Central memory CD8-positive, alpha-beta T cell (primary cell): ENCODE measurements around the gene RCN2.

Experiments
- ATAC-seq: fragments of 150-1000 bp; cut with Tn5 transposase; replicated peaks from 2 replicates; pipeline ENCODE4 v1.10.0; 2022; ENCODE audit warnings: mild to moderate bottlenecking, moderate FRiP score, moderate number of reproducible peaks; ENCODE audit not compliant: poor library complexity, severe bottlenecking; ENCODE audit errors: extremely low read depth
- DNase-seq, 2 donors: peaks; one replicate each; pipeline ENCODE4 v3.0.0; 2021; ENCODE audit warnings: low spot score in 2 of 2
- H3K27ac Mint-ChIP-seq: one replicate; pipeline ENCODE4 v1.8.0; 2022; ENCODE audit warnings: low read depth, mild to moderate bottlenecking, moderate library complexity, mixed read lengths
- H3K27me3 Mint-ChIP-seq: one replicate; pipeline ENCODE4 v1.8.0; 2022; ENCODE audit warnings: mixed read lengths
- H3K36me3 Mint-ChIP-seq: one replicate; pipeline ENCODE4 v1.8.0; 2022; ENCODE audit warnings: mild to moderate bottlenecking, moderate library complexity, mixed read lengths; ENCODE audit not compliant: insufficient read depth
- H3K4me1 Mint-ChIP-seq: one replicate; pipeline ENCODE4 v1.8.0; 2022; ENCODE audit warnings: mixed read lengths
- H3K4me3 Mint-ChIP-seq: one replicate; pipeline ENCODE4 v1.8.0; 2022; ENCODE audit warnings: mild to moderate bottlenecking, moderate library complexity, mixed read lengths
- H3K9me3 Mint-ChIP-seq: one replicate; pipeline ENCODE4 v1.8.0; 2022; ENCODE audit warnings: mixed read lengths

Gene RCN2

GRCh38 chr15:76982356-76982755, 50.8 kb downstream of the RCN2 start:
- H3K4me3 Mint-ChIP-seq = no peak overlapping the region
- no peaks in the 10 kb centered on the region for H3K36me3 Mint-ChIP-seq
- H3K27me3 Mint-ChIP-seq = no peaks in the 10 kb centered on the region
- H3K4me1 Mint-ChIP-seq = peaks cover 13% of the 10 kb centered on the region
- H3K9me3 Mint-ChIP-seq = no peaks in the 10 kb centered on the region
- H3K27ac Mint-ChIP-seq = no peak overlapping the region
- DNase-seq (no peak), ATAC-seq (no peak)

DNA sequence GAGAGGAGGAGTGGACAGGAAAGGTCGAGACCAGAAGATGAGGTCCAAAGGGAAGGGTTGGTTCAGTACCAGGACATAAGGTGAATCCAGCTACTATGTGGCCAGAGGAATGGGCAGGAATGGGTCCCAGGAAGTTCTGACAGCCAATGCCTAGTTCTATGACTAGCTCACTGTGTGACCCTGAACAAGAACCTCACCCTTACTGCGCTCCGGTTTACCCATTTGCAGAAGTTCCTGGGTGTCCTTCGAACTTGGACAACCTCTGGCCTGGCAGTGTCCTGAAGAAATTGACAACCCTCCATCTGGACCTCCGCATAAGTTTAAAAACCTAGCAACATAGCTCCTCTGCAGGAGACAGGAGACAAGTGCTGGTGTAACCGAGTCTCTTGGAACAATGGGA, 51.2 kb downstream of the RCN2 start:
- ATAC-seq = no peak
- Mint-ChIP-seq H3K4me3 (no peak overlapping the region), H3K27me3 (no peaks in the 10 kb centered on the region), H3K9me3 (no peaks in the 10 kb centered on the region), H3K27ac (no peak overlapping the region), H3K36me3 (no peaks in the 10 kb centered on the region), H3K4me1 (peaks cover 14% of the 10 kb centered on the region)
- DNase-seq = no peak

GRCh38 chr15:76983590-76984375, 52.2 kb downstream of the RCN2 start:
- no peak overlapping the region for H3K27ac Mint-ChIP-seq
- H3K27me3 Mint-ChIP-seq = no peaks in the 10 kb centered on the region
- H3K36me3 Mint-ChIP-seq = no peaks in the 10 kb centered on the region
- H3K4me1 Mint-ChIP-seq = peaks cover 20% of the 10 kb centered on the region
- DNase-seq (no peak), ATAC-seq (no peak)
- H3K4me3 Mint-ChIP-seq = no peak overlapping the region
- no peaks in the 10 kb centered on the region for H3K9me3 Mint-ChIP-seq

GRCh38 chr15:76986743-76987142, 55.2 kb downstream of the RCN2 start:
- peaks cover 3% of the 10 kb centered on the region for H3K36me3 Mint-ChIP-seq
- peaks cover 31% of the 10 kb centered on the region for H3K4me1 Mint-ChIP-seq
- DNase-seq (no peak), ATAC-seq (no peak)
- no peak overlapping the region for H3K4me3 Mint-ChIP-seq
- peak overlapping the region; percentile 75 for H3K27ac Mint-ChIP-seq
- no peaks in the 10 kb centered on the region for H3K9me3 Mint-ChIP-seq
- no peaks in the 10 kb centered on the region for H3K27me3 Mint-ChIP-seq

DNA sequence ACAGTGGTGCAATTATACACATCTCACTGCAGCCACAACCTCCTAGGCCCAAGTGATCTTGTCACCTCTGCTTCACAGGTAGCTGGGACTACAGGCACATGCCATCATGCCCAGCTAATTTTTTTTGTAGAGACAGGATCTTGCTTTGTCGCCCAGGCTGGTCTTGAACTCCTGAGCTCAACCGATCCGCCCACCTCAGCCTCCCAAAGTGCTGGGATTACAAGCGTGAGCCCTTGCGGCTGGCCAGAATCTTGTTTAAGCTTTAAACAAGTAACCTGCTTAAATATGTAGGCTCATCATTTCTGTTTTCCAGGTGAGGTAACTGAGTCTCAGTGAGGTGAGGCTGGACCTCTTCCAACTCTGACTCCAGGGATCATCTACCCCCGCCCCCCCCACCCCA, 55.7 kb downstream of the RCN2 start:
- H3K4me1 Mint-ChIP-seq = peaks cover 35% of the 10 kb centered on the region
- DNase-seq (no peak), ATAC-seq (no peak)
- peak overlapping the region; percentile 75 for H3K27ac Mint-ChIP-seq
- no peaks in the 10 kb centered on the region for H3K27me3 Mint-ChIP-seq
- H3K9me3 Mint-ChIP-seq = no peaks in the 10 kb centered on the region
- H3K36me3 Mint-ChIP-seq = peaks cover 3% of the 10 kb centered on the region
- H3K4me3 Mint-ChIP-seq = no peak overlapping the region

DNA sequence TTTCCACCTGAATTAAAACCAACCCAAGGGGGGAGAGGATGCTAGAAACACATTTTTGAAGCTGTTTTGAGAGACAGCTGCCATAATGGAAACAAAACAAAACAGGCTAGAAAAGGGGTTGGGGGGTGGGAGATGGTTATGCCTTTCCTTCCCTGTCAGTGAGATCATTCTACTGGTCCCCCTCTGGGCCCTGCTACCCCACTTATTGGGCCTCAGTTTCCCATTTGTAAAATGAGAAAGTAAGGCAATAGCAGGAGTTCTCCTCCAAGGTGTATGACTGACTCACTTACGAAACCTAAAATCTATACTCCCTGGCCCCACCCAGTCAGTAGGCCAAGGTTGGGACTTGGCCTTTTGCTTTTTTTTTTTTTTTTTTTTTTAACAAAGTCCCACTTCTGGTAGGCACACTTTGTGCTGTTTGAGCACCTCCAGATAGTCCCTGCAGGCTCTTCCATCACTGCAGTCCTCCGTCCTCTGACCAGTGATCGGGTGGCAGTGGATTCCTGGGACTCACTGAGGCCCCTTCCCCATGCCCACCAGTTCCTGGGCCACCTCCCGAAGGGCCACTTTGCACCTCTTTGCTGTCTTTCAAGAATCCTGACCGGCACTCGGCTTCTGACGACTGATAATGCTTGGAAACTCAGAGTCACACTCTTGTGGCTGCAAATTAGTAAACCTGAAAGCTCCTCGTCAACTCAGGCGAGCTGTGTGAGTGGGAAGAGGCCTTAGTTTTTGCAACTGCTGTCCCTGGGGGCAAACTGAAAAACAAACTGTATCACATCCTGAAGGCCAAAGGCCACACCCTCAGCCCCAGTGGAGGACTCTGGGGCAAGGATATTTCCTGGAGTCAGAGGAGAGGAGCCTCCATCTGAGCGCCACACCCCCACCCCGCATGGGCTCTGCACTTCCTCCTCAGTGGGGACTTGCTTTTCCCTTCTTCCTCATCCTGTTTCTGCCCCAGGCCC, 56.6 kb downstream of the RCN2 start:
- ATAC-seq (peak; percentile 28), DNase-seq (no peak)
- Mint-ChIP-seq H3K9me3 (no peaks in the 10 kb centered on the region), H3K27me3 (no peaks in the 10 kb centered on the region), H3K4me3 (peak overlapping the region; percentile 40), H3K27ac (peak overlapping the region; percentile 75), H3K4me1 (peaks cover 39% of the 10 kb centered on the region), H3K36me3 (peaks cover 3% of the 10 kb centered on the region)

GRCh38 chr15:76988867-76989780, 57.6 kb downstream of the RCN2 start:
- no peak for ATAC-seq
- Mint-ChIP-seq H3K36me3 (peaks cover 3% of the 10 kb centered on the region), H3K27me3 (no peaks in the 10 kb centered on the region), H3K4me3 (peak overlapping the region; percentile 40), H3K4me1 (peaks cover 49% of the 10 kb centered on the region), H3K27ac (peak overlapping the region; percentile 75), H3K9me3 (no peaks in the 10 kb centered on the region)
- DNase-seq = no peak

DNA sequence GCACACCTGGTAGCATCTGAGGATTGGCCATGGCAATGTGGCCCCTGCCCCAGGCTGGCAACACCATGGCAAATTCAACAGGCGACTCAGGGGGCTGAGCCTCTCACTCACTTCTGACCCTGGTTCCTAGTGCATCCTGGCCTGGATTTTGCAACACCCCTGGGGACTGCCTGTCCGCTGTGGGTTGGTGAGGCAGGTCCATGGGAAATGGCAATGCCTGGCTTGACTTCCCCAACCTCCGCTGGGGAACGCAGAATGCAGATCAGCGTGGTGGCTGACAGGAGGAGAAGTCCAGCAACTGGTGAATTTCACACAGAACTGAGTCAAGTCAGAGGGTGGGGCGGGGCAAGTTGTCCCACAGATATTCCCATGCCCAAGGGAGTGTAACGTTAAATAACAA, 59.5 kb downstream of the RCN2 start:
- H3K9me3 Mint-ChIP-seq = no peaks in the 10 kb centered on the region
- no peak overlapping the region for H3K27ac Mint-ChIP-seq
- DNase-seq (no peak), ATAC-seq (no peak)
- no peak overlapping the region for H3K4me3 Mint-ChIP-seq
- no peaks in the 10 kb centered on the region for H3K27me3 Mint-ChIP-seq
- H3K4me1 Mint-ChIP-seq = peaks cover 64% of the 10 kb centered on the region
- peaks cover 8% of the 10 kb centered on the region for H3K36me3 Mint-ChIP-seq

- Mint-ChIP-seq H3K4me1 (peaks cover 60% of the 10 kb centered on the region), H3K4me3 (no peak overlapping the region), H3K36me3 (peaks cover 10% of the 10 kb centered on the region), H3K27me3 (no peaks in the 10 kb centered on the region), H3K9me3 (no peaks in the 10 kb centered on the region), H3K27ac (peak overlapping the region; percentile 59)
- no peak for ATAC-seq
- DNase-seq = no peak
Observed at GRCh38 chr15:76991741-76992645, 60.4 kb downstream of the RCN2 start.

DNA sequence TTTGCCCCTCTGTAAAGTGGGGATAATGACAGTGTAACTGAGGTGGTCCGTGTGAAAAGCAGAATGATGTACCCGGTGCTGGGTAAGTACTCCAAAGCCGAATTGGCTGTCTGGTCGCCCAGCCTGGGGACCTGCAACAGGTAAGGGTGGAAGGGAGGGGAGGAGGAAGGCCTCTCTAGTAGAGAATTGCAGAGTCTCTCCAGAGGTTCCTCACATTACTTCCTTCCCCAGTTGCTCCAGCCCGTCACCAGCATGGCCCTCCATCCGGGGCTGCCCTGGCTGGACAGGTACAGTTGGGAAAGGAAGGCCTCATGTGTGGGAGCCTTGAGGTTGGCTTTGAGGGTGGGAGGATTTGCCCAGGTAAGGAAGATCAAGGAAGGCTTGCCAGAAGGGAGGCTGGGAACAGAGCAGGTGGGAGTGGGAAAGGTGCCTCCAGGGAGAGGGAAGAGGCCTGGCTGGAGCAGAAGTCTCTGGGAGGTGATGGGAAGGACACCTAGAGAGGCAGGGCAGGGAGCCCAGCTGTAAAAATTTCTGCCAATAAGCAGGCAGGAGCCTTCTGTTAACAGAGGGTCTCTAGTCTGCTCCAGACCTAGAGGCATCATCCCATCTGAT, 61.7 kb downstream of the RCN2 start:
- Mint-ChIP-seq H3K4me1 (peaks cover 62% of the 10 kb centered on the region), H3K27me3 (no peaks in the 10 kb centered on the region), H3K27ac (peak overlapping the region; percentile 92), H3K9me3 (no peaks in the 10 kb centered on the region), H3K36me3 (peaks cover 10% of the 10 kb centered on the region), H3K4me3 (peak overlapping the region; percentile 96)
- ATAC-seq = no peak
- DNase-seq = no peak

- Mint-ChIP-seq H3K27me3 (no peaks in the 10 kb centered on the region), H3K27ac (peak overlapping the region; percentile 92), H3K4me3 (peak overlapping the region; percentile 96), H3K36me3 (peaks cover 15% of the 10 kb centered on the region), H3K9me3 (no peaks in the 10 kb centered on the region), H3K4me1 (peaks cover 62% of the 10 kb centered on the region)
- DNase-seq (no peak), ATAC-seq (peak; percentile 45)
Observed at GRCh38 chr15:76994001-76994400, 62.5 kb downstream of the RCN2 start.
